IMR-90 (cell line): ENCODE results near the gene RNF151. TPM values are rescaled to one million over a fixed set of nuclear protein-coding genes. Genes with fewer than 3 reads are reported as not detected.

ENCODE experiments used
- ATAC-seq: fragments of 200-7000 bp; cut with Tn5 transposase; 2 replicates; pipeline ENCODE4 v1.9.1; 2020; ENCODE audit warnings: low read depth, mild to moderate bottlenecking, moderate library complexity
- BruUV-seq: library from RNA; stranded (reverse); fragments of 400-500 nt; replicated peaks from 2 replicates; lab custom pipeline; 2021; lab: Mats Ljungman, UMichigan
- CTCF ChIA-PET: fragments of 300-600 bp; formaldehyde crosslinking; extraction: SDS; loops from one replicate; lab custom pipeline; 2021; ENCODE audit warnings: antibody characterized with exemption; lab: Yijun Ruan, JAX
- POLR2A ChIA-PET: fragments of 300-600 bp; sonication (Branson Sonifier 250); formaldehyde crosslinking; loops from one replicate; lab custom pipeline; 2022; ENCODE audit warnings: antibody characterized with exemption; ENCODE audit not compliant: unreplicated experiment; lab: Charles Lee
- DNase-seq: peaks from one replicate; pipeline ENCODE4 v3.0.0; 2013
- H2AFZ ChIP-seq: replicated peaks from 2 replicates; pipeline ENCODE3; 2013; ENCODE audit warnings: low read length, mild to moderate bottlenecking; ENCODE audit not compliant: poor library complexity
- H2AK5ac ChIP-seq: 2 replicates; pipeline ENCODE4 v1.6.1; 2013; ENCODE audit warnings: low read depth, low read length, inconsistent platforms
- H2AK9ac ChIP-seq: replicated peaks from 2 replicates; pipeline ENCODE3; 2013; ENCODE audit warnings: mild to moderate bottlenecking, low read depth, low read length, moderate library complexity; ENCODE audit not compliant: poor library complexity
- H2BK120ac ChIP-seq: 2 replicates; pipeline ENCODE4 v1.6.1; 2013; ENCODE audit warnings: low read depth, low read length, inconsistent platforms
- H2BK15ac ChIP-seq: 3 replicates; pipeline ENCODE4 v1.6.1; 2013; ENCODE audit warnings: low read depth, low read length, inconsistent platforms
- H2BK20ac ChIP-seq: 2 replicates; pipeline ENCODE4 v1.6.1; 2013; ENCODE audit warnings: low read depth, mild to moderate bottlenecking, inconsistent platforms, low read length, moderate library complexity
- H2BK5ac ChIP-seq: 2 replicates; pipeline ENCODE4 v1.6.1; 2013; ENCODE audit warnings: mild to moderate bottlenecking, low read depth, low read length, inconsistent platforms; ENCODE audit not compliant: poor library complexity, severe bottlenecking
- H3K14ac ChIP-seq: replicated peaks from 2 replicates; pipeline ENCODE4 v1.6.1; 2013; ENCODE audit warnings: low read depth, low read length, inconsistent platforms
- H3K18ac ChIP-seq: 2 replicates; pipeline ENCODE4 v1.6.1; 2013; ENCODE audit warnings: low read depth, low read length, control low read depth
- H3K23ac ChIP-seq: 2 replicates; pipeline ENCODE4 v1.6.1; 2013; ENCODE audit warnings: low read depth, low read length, inconsistent platforms
- H3K27ac ChIP-seq: 2 replicates; pipeline ENCODE4 v1.5.1; 2013; ENCODE audit warnings: mild to moderate bottlenecking, control low read depth, low read length; ENCODE audit not compliant: insufficient read depth
- H3K27me3 ChIP-seq: 2 replicates; pipeline ENCODE4 v1.6.1; 2013; ENCODE audit warnings: low read length; ENCODE audit not compliant: control insufficient read depth, insufficient read depth
- H3K36me3 ChIP-seq: 2 replicates; pipeline ENCODE4 v1.6.1; 2013; ENCODE audit warnings: low read length, mixed read lengths; ENCODE audit not compliant: control insufficient read depth, insufficient read depth
- H3K4ac ChIP-seq: 2 replicates; pipeline ENCODE4 v1.6.1; 2013; ENCODE audit warnings: low read depth, low read length, inconsistent platforms
- H3K4me1 ChIP-seq: 2 replicates; pipeline ENCODE4 v1.6.1; 2013; ENCODE audit warnings: low read length, mixed read lengths; ENCODE audit not compliant: control insufficient read depth, insufficient read depth
- H3K4me2 ChIP-seq: 2 replicates; pipeline ENCODE4 v1.6.1; 2013; ENCODE audit warnings: low read depth, mild to moderate bottlenecking, control low read depth, low read length, moderate library complexity
- H3K4me3 ChIP-seq: 2 replicates; pipeline ENCODE4 v1.5.1; 2013; ENCODE audit warnings: low read depth, mild to moderate bottlenecking, control low read depth, low read length, moderate library complexity; ENCODE audit not compliant: insufficient read depth
- H3K56ac ChIP-seq: 2 replicates; pipeline ENCODE4 v1.6.1; 2013; ENCODE audit warnings: low read length, inconsistent platforms; ENCODE audit not compliant: insufficient read depth; ENCODE audit errors: extremely low read depth
- H3K79me1 ChIP-seq, 2 experiments: 2 replicates each; pipeline ENCODE4 v1.6.1; 2013; ENCODE audit warnings: low read length in 2 of 2, inconsistent platforms in 1 of 2, low read depth in 1 of 2
- H3K9ac ChIP-seq: 2 replicates; pipeline ENCODE4 v1.6.1; 2013; ENCODE audit warnings: low read depth, low read length, control low read depth
- H3K9me1 ChIP-seq: 2 replicates; pipeline ENCODE4 v1.6.1; 2013; ENCODE audit warnings: low read length, inconsistent platforms; ENCODE audit not compliant: insufficient read depth
- H3K9me3 ChIP-seq: 2 replicates; pipeline ENCODE4 v1.6.1; 2013; ENCODE audit warnings: low read length; ENCODE audit not compliant: control insufficient read depth, insufficient read depth
- H4K20me1 ChIP-seq: 2 replicates; pipeline ENCODE4 v1.6.1; 2013; ENCODE audit warnings: low read length, inconsistent platforms; ENCODE audit not compliant: insufficient read depth
- H4K5ac ChIP-seq: 2 replicates; pipeline ENCODE4 v1.6.1; 2013; ENCODE audit warnings: mild to moderate bottlenecking, low read depth, low read length, control low read depth
- H4K8ac ChIP-seq, 2 experiments: 2 replicates each; pipeline ENCODE4 v1.6.1; 2013; ENCODE audit warnings: low read depth in 2 of 2, low read length in 2 of 2, control low read depth in 1 of 2, inconsistent platforms in 1 of 2
- H4K91ac ChIP-seq: 2 replicates; pipeline ENCODE4 v1.6.1; 2013; ENCODE audit warnings: low read depth, low read length, inconsistent platforms; ENCODE audit not compliant: insufficient read depth
- BHLHE40 ChIP-seq: fragments of 150-350 bp; IDR thresholded peaks from 2 replicates; pipeline ENCODE4 v1.6.1; 2016; ENCODE audit warnings: mild to moderate bottlenecking, low read depth, low read length
- CEBPB ChIP-seq: IDR thresholded peaks from 2 replicates; pipeline ENCODE4 v1.6.1; 2012; ENCODE audit warnings: low read depth, low read length, improper control_type of control experiment
- CHD1 ChIP-seq: IDR thresholded peaks from 2 replicates; pipeline ENCODE4 v1.6.1; 2012; ENCODE audit warnings: low read depth, low read length, improper control_type of control experiment
- ELK1 ChIP-seq: fragments of 150-350 bp; IDR thresholded peaks from 2 replicates; pipeline ENCODE4 v1.6.1; 2016; ENCODE audit warnings: low read depth, mild to moderate bottlenecking, low read length, moderate library complexity, borderline replicate concordance
- FOS ChIP-seq: fragments of 150-350 bp; IDR thresholded peaks from 2 replicates; pipeline ENCODE4 v1.6.1; 2016; ENCODE audit warnings: low read depth, low read length
- MAZ ChIP-seq: IDR thresholded peaks from 2 replicates; pipeline ENCODE4 v1.6.1; 2012; ENCODE audit warnings: low read depth, mild to moderate bottlenecking, low read length, improper control_type of control experiment, moderate library complexity, borderline replicate concordance
- MXI1 ChIP-seq: IDR thresholded peaks from 2 replicates; pipeline ENCODE4 v1.6.1; 2012; ENCODE audit warnings: low read depth, mild to moderate bottlenecking, low read length, moderate library complexity, borderline replicate concordance
- POLR2A ChIP-seq: IDR thresholded peaks from 2 replicates; pipeline ENCODE4 v1.6.1; 2012; ENCODE audit warnings: mild to moderate bottlenecking, low read depth, low read length
- RAD21 ChIP-seq: IDR thresholded peaks from 2 replicates; pipeline ENCODE4 v1.6.1; 2012; ENCODE audit warnings: low read length, improper control_type of control experiment
- SMC3 ChIP-seq: fragments of 150-350 bp; IDR thresholded peaks from 2 replicates; pipeline ENCODE4 v1.6.1; 2016; ENCODE audit warnings: low read depth, mild to moderate bottlenecking, antibody characterized with exemption, low read length, moderate library complexity
- USF2 ChIP-seq: fragments of 150-350 bp; IDR thresholded peaks from 2 replicates; pipeline ENCODE4 v1.6.1; 2017; ENCODE audit warnings: mild to moderate bottlenecking, antibody characterized with exemption, low read length, low read depth
- WGBS, 2 experiments: methylation state at CpG; one replicate each; pipeline versions ENCODE4 v1.1.5 to v1.1.7; 2013; ENCODE audit warnings: missing lambda C conversion rate in 2 of 2; ENCODE audit not compliant: insufficient read length in 1 of 2; ENCODE audit errors: extremely low coverage in 2 of 2; 5-methylcytosine and 5-hydroxymethylcytosine counted together
- dilution Hi-C: fragments of 300-500 bp; cut with HindIII; formaldehyde crosslinking; loops from one replicate; pipeline ENCODE4 v1.14.3; 2018; ENCODE audit warnings: low sequenced_read_pairs; ENCODE audit not compliant: unreplicated experiment
- in situ Hi-C: fragments of 300-500 bp; cut with MboI; formaldehyde crosslinking; loops from 3 replicates; pipeline ENCODE4 v1.14.3; 2019; ENCODE audit warnings: low sequenced_read_pairs, inconsistent platforms, mixed read lengths
- intact Hi-C: fragments of 100-400 bp; cut with micrococcal nuclease; formaldehyde crosslinking; loops from 2 replicates; pipeline ENCODE4 v1.10.0; 2022
- polyA plus RNA-seq, 3 experiments: library from polyadenylated mRNA; depleted of rRNA; stranded (reverse); fragments of >200 nt; gene quantifications; 2 replicates each; pipeline ENCODE4 v1.2.3, GENCODE V29; 2012; ENCODE audit warnings: low replicate concordance in 1 of 3
- total RNA-seq: library from RNA; depleted of rRNA; stranded (reverse); fragments of >200 nt; gene quantifications from 2 replicates; pipeline ENCODE4 v1.2.3, GENCODE V29; 2012
- TF ChIP-seq, protein P1 (sequence below): conservative IDR thresholded peaks from 2 replicates; pipeline ENCODE4 v1.5.1; 2012; ENCODE audit warnings: mild to moderate bottlenecking, low read depth, low read length, improper control_type of control experiment

Gene RNF151
- total and polyA plus RNA-seq, 2 of the 4 experiments (the other 2 are of a cell fraction) = not detected

- BruUV-seq = TSS peak; percentile 64
- peak; percentile 95; the same call in 1 of the 2 replicates for TF ChIP-seq CHD1
- no peak for TF ChIP-seq FOS
- no peak for TF ChIP-seq CEBPB
- peak; percentile 94 for TF ChIP-seq MAZ
- no peak for TF ChIP-seq SMC3
- peak; percentile 38; the same call in 1 of the 2 replicates for TF ChIP-seq USF2
- peak; percentile 70; the same call in 1 of the 2 replicates for TF ChIP-seq BHLHE40
- TF ChIP-seq, protein P1, sequence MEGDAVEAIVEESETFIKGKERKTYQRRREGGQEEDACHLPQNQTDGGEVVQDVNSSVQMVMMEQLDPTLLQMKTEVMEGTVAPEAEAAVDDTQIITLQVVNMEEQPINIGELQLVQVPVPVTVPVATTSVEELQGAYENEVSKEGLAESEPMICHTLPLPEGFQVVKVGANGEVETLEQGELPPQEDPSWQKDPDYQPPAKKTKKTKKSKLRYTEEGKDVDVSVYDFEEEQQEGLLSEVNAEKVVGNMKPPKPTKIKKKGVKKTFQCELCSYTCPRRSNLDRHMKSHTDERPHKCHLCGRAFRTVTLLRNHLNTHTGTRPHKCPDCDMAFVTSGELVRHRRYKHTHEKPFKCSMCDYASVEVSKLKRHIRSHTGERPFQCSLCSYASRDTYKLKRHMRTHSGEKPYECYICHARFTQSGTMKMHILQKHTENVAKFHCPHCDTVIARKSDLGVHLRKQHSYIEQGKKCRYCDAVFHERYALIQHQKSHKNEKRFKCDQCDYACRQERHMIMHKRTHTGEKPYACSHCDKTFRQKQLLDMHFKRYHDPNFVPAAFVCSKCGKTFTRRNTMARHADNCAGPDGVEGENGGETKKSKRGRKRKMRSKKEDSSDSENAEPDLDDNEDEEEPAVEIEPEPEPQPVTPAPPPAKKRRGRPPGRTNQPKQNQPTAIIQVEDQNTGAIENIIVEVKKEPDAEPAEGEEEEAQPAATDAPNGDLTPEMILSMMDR = no peak
- no peak for TF ChIP-seq RAD21
- no peak for TF ChIP-seq ELK1
- TF ChIP-seq MXI1 = 0 out of 2 replicates have a peak, but pooled peaks have one; percentile 62
- TF ChIP-seq POLR2A = peak; percentile 100
Measured at GRCh38 chr16:1964506-1965395, 1.9 kb upstream of the RNF151 start, which contains the start of gene RPS2. TSS of gene RPS2 (minus strand) at chr16:1964826. CDS start at chr16:1964625, 201 bp downstream.

More at GRCh38 chr16:1964506-1965395, 1.9 kb upstream of the RNF151 start, which contains the start of gene RPS2:
- Histone ChIP-seq H3K79me1 (peaks cover 3 to 49% of the 10 kb centered on the region in 2 experiments), H2BK20ac (no peak within 1 kb of the TSS), H3K14ac (peak within 1 kb of the TSS; percentile 99), H3K4ac (peak within 1 kb of the TSS; percentile 95), H2BK120ac (peak within 1 kb of the TSS; percentile 32; the same call in 1 of the 2 replicates), H3K4me1 (peaks cover 12% of the 10 kb centered on the region), H3K27me3 (no peaks in the 10 kb centered on the region), H2BK5ac (peak within 1 kb of the TSS; percentile 78), H3K9me1 (0 out of 2 replicates have a peak, but pooled peaks cover 4% of the 10 kb centered on the region), H3K23ac (peak within 1 kb of the TSS; percentile 96), H4K5ac (peak within 1 kb of the TSS; percentile 81), H3K4me2 (peak within 1 kb of the TSS; percentile 100), H2AK5ac (peak within 1 kb of the TSS; percentile 91), H3K27ac (peak within 1 kb of the TSS; percentile 92), H3K18ac (peak within 1 kb of the TSS; percentile 34; the same call in 1 of the 2 replicates), H2AK9ac (peak within 1 kb of the TSS; percentile 97), H2BK15ac (no peak within 1 kb of the TSS), H3K56ac (peak within 1 kb of the TSS; percentile 73), H4K8ac (peak within 1 kb of the TSS; percentile 73 to 90; a peak in 3 of 4 replicates), H4K91ac (peak within 1 kb of the TSS; percentile 86), H3K4me3 (peak within 1 kb of the TSS; percentile 87), H3K9me3 (no peaks in the 10 kb centered on the region), H3K9ac (peak within 1 kb of the TSS; percentile 93), H3K36me3 (peaks cover 27% of the 10 kb centered on the region), H4K20me1 (peaks cover 43% of the 10 kb centered on the region), H2AFZ (peak within 1 kb of the TSS; percentile 95)
- POLR2A ChIA-PET = interaction anchor here (0.6 to 1.0 kb wide), 4 partner anchors 15 to 176 kb away, joined by 3 to 9 read pairs (median 3); no protein-coding TSS in a partner anchor
- intact Hi-C loops (no loop called here), dilution Hi-C loops (no loop called here), in situ Hi-C loops (no loop called here)
- DNase-seq (peak; percentile 98), ATAC-seq (peak; percentile 87)
- CTCF ChIA-PET = interaction anchor here (0.9 to 1.0 kb wide), 2 partner anchors 152 to 176 kb away, joined by 3 read pairs; no protein-coding TSS in a partner anchor
- 1% methylated on average over 69 of the region's 97 CpGs; no CpG with 5 or more reads in 1 of the 2 experiments for WGBS, 2 experiments
